K562 (cell line): Measurements from ENCODE around the gene KRR1. TPM values are rescaled to one million over a fixed set of nuclear protein-coding genes. Genes with fewer than 3 reads are reported as not detected.

Experiments used
- CBFA2T2 ChIP-seq: fragments of 450-650 bp; conservative IDR thresholded peaks from 2 replicates; pipeline ENCODE4 v1.6.1; 2017; ENCODE audit warnings: mild to moderate bottlenecking
- CREBBP ChIP-seq: IDR thresholded peaks from one replicate; pipeline ENCODE4 v1.6.1; 2012; ENCODE audit warnings: low read depth, mild to moderate bottlenecking, control low read depth, inconsistent platforms, low read length
- DIDO1 ChIP-seq: fragments of 450-650 bp; IDR thresholded peaks from 2 replicates; pipeline ENCODE4 v1.6.1; 2016; ENCODE audit warnings: low read depth, missing biosample characterization, missing genetic modification characterization
- ESRRB ChIP-seq: fragments of 250-450 bp; sonication (Bioruptor Pico); IDR thresholded peaks from 2 replicates; pipeline ENCODE4 v1.5.0; 2020; ENCODE audit warnings: mild to moderate bottlenecking, moderate library complexity, borderline replicate concordance
- ETV5 ChIP-seq: sonication (generic); formaldehyde crosslinking; IDR thresholded peaks from 2 replicates; pipeline ENCODE4 v1.4.0; 2020; ENCODE audit warnings: low read depth, mild to moderate bottlenecking, missing genetic modification reagents
- HNRNPLL ChIP-seq: fragments of 200-400 bp; formaldehyde crosslinking; IDR thresholded peaks from 2 replicates; pipeline ENCODE4 v1.6.1; 2017; ENCODE audit warnings: low read length, low read depth, mild to moderate bottlenecking; ENCODE audit not compliant: poor library complexity, severe bottlenecking
- LARP7 ChIP-seq: fragments of 450-650 bp; IDR thresholded peaks from 2 replicates; pipeline ENCODE4 v1.6.1; 2016
- MAFF ChIP-seq: IDR thresholded peaks from 2 replicates; pipeline ENCODE4 v1.6.1; 2012; ENCODE audit warnings: low read length, improper control_type of control experiment
- MYNN ChIP-seq, 2 experiments: sonication (generic); formaldehyde crosslinking in 1 of 2; IDR thresholded peaks; 2 replicates each; pipeline versions ENCODE4 v1.5.0 to v1.6.1; 2016 to 2020; ENCODE audit warnings: antibody characterized with exemption in 1 of 2, missing genetic modification reagents in 1 of 2
- NFIC ChIP-seq: fragments of 450-650 bp; IDR thresholded peaks from 2 replicates; pipeline ENCODE4 v1.6.1; 2017; ENCODE audit warnings: mild to moderate bottlenecking, inconsistent platforms
- OTX1 ChIP-seq: fragments of 450-650 bp; formaldehyde crosslinking; IDR thresholded peaks from 2 replicates; pipeline ENCODE4 v1.4.0; 2022; ENCODE audit warnings: mild to moderate bottlenecking
- PTRF ChIP-seq: fragments of 450-650 bp; IDR thresholded peaks from 2 replicates; pipeline ENCODE4 v1.6.1; 2016; ENCODE audit warnings: mild to moderate bottlenecking, missing genetic modification characterization, missing compliant biosample characterization
- PYGO2 ChIP-seq: fragments of 450-650 bp; IDR thresholded peaks from 2 replicates; pipeline ENCODE4 v1.6.1; 2016; ENCODE audit warnings: mild to moderate bottlenecking, missing genetic modification characterization, moderate library complexity, missing compliant biosample characterization
- SMAD2 ChIP-seq: fragments of 150-350 bp; IDR thresholded peaks from 2 replicates; pipeline ENCODE4 v1.6.1; 2014; ENCODE audit warnings: low read depth, mild to moderate bottlenecking, low read length
- TRIM24 ChIP-seq, 2 experiments: fragments of 450-650 bp; IDR thresholded peaks; 2 replicates each; pipeline ENCODE4 v1.6.1; 2016
- WHSC1 ChIP-seq: IDR thresholded peaks from one replicate; pipeline ENCODE4 v1.6.1; 2012; ENCODE audit warnings: low read length, control low read depth, inconsistent platforms
- XRCC3 ChIP-seq: fragments of 450-650 bp; IDR thresholded peaks from 2 replicates; pipeline ENCODE4 v1.6.1; 2017; ENCODE audit warnings: mild to moderate bottlenecking, moderate library complexity
- ZNF239 ChIP-seq: fragments of 250-450 bp; sonication (Bioruptor Pico); IDR thresholded peaks from 2 replicates; pipeline ENCODE4 v1.4.0; 2020; ENCODE audit warnings: mild to moderate bottlenecking
- ZNF24 ChIP-seq: fragments of 450-650 bp; IDR thresholded peaks from 2 replicates; pipeline ENCODE4 v1.6.1; 2016
- ZNF407 ChIP-seq: fragments of 450-650 bp; IDR thresholded peaks from 2 replicates; pipeline ENCODE4 v1.6.1; 2016; ENCODE audit warnings: low read depth
- polyA plus RNA-seq, 8 experiments: library from polyadenylated mRNA; depleted of rRNA in 4 of 8; stranded (reverse) in 5 of 8; unstranded in 3 of 8; fragments of >200 nt; fragmentation: Nextera tagmentation in 2 of 8; fragmentation: Illumina TruSeq in 1 of 8; extraction: Ambion mirVana in 2 of 8; extraction: Trizol in 1 of 8; gene quantifications; 2 replicates each; pipeline versions ENCODE4 v1.2.1 to v1.2.3, GENCODE V29; 2011 to 2014; ENCODE audit warnings: inconsistent platforms in 1 of 8, missing spikeins in 1 of 8
- total RNA-seq, 7 experiments: library from RNA; depleted of rRNA in 6 of 7; stranded (reverse); fragments of >200 nt in 6 of 7; fragmentation: Illumina TruSeq in 2 of 7; extraction: Trizol in 2 of 7; gene quantifications; 2 replicates each; pipeline versions ENCODE4 v1.2.1 to v1.2.3, GENCODE V29; 2011 to 2021; ENCODE audit warnings: low replicate concordance in 1 of 7
- TF ChIP-seq, protein P1 (sequence below): fragments of 450-650 bp; IDR thresholded peaks from 2 replicates; pipeline ENCODE4 v1.6.1; 2014; ENCODE audit warnings: low read depth, mild to moderate bottlenecking, moderate library complexity, borderline replicate concordance

KRR1 gene
- total and polyA plus RNA-seq, 9 of the 15 experiments (the other 6 are each of a cell fraction or from before 2014, with no cell fraction given), result 42.6 to 102 (median 61.0) TPM

DNA sequence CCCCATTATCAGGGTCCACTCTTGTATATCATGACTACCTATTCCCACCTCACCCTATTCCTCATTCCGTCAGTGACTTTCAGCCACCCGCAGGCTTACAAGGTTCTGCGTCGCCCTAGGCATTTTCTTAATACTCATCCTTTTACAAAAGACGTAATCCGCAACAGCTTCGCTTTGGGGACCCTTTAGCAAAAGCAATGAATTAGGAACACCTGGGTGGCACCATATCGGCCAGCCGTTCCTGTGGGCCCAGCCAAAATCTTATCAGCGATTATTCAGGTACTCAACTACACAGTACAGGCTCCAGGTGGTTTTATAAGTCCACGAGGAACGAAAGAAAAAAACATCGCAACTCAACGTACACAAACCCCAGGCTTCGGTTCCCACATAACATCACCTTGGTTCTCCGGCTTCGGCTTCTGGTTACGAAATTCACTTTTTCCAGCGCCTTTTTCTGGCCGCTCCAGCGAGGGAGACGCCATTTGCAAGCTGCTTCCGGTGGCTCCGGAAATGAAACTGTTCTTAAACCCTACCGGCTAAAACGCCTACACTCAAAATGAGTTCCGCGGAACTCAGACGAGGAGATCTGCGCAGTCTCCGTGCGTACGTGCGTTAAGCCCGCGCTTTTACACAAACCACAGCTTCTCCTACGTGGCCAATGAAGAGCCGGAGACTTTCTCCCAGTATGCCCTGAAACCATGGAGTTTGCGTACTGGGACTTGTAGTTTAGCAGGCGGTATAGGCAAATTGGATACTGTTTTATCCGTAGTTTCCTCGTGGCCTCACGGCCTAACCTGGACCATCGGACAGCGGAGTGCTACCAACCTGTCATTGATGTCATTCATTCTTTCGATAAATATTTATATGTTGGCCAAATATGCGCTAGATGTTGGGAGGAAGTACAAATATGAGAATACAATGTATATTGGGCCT is at the start of gene KRR1 (continued):
- TF ChIP-seq ZNF407 (peak; percentile 65), SMAD2 (no peak), PYGO2 (no peak), CBFA2T2 (no peak), ZNF24 (peak; percentile 83), MYNN (IDR thresholded peaks at IDR 0.05) (no peak), MYNN (CRISPR knock-in tag; IDR thresholded peaks at IDR 0.05) (no peak), TRIM24 (IDR thresholded peaks at IDR 0.05) (peak in 1 of 2 experiments; percentile 98; a peak in 2 of 4 replicates), CREBBP (no peak), WHSC1 (no peak), ETV5 (CRISPR knock-in tag) (peak; percentile 90), OTX1 (CRISPR knock-in tag) (no peak), ZNF239 (CRISPR knock-in tag) (no peak), NFIC (peak; percentile 43), PTRF (tag) (no peak), MAFF (peak; percentile 4; the same call in 1 of the 2 replicates), LARP7 (no peak), DIDO1 (tag) (peak; percentile 99), XRCC3 (no peak), HNRNPLL (peak; percentile 100), ESRRB (CRISPR knock-in tag) (no peak)
- TF ChIP-seq, protein P1, sequence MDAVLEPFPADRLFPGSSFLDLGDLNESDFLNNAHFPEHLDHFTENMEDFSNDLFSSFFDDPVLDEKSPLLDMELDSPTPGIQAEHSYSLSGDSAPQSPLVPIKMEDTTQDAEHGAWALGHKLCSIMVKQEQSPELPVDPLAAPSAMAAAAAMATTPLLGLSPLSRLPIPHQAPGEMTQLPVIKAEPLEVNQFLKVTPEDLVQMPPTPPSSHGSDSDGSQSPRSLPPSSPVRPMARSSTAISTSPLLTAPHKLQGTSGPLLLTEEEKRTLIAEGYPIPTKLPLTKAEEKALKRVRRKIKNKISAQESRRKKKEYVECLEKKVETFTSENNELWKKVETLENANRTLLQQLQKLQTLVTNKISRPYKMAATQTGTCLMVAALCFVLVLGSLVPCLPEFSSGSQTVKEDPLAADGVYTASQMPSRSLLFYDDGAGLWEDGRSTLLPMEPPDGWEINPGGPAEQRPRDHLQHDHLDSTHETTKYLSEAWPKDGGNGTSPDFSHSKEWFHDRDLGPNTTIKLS, result peak; percentile 87
